Measurements from ENCODE around the gene IRF4.

GRCh38 chr6:436308-437036 is 44.9 kb downstream of the IRF4 start:
- TF ChIP-seq CTCF (conservative IDR thresholded peaks at IDR 0.05; ENCODE audit: low read length) (no peak), EZH2phosphoT487 (IDR thresholded peaks at IDR 0.05; ENCODE audit: borderline replicate concordance, low read depth, low read length) (no peak)

All from OCI-LY7 (cell line).